ENCODE results near the gene ARID1B. TPM values are rescaled to one million over a fixed set of nuclear protein-coding genes. Genes with fewer than 3 reads are reported as not detected.

The ARID1B gene
- total and polyA plus RNA-seq, 9 of the 15 experiments (the other 6 are each of a cell fraction or from before 2014, with no cell fraction given): 12.5 to 50.5 (median 25.8) TPM

GRCh38 chr6:157239671-157240058 is 462.5 kb downstream of the ARID1B start:
- no peaks in the 10 kb centered on the region for H3K36me3 ChIP-seq (ENCODE audit: control insufficient read depth, insufficient read depth, low read length)
- POLR2A ChIA-PET: interaction anchor here (0.9 kb wide), 3 partner anchors 13 to 28 kb away, joined by 3 to 6 read pairs (median 3); no protein-coding TSS in a partner anchor
- H3K9ac ChIP-seq (ENCODE audit: insufficient read depth in 1 of 2, low read depth in 2 of 2, low read length in 2 of 2): no peak overlapping the region; a peak in 1 of 4 replicates
- no peaks in the 10 kb centered on the region for H4K20me1 ChIP-seq (replicated peaks; ENCODE audit: control insufficient read depth, insufficient read depth, low read length)
- no peak for ATAC-seq
- H3K27ac ChIP-seq (ENCODE audit: extremely low read depth, low read depth, low read length): no peak overlapping the region
- H3K79me2 ChIP-seq (ENCODE audit: control insufficient read depth, insufficient read depth, low read length): no peaks in the 10 kb centered on the region
- in situ Hi-C loops (cut with MboI) (no loop called here), intact Hi-C loops (cut with micrococcal nuclease) (loop anchor here (2.0 kb wide), 1 partner anchor 35 kb away; no protein-coding TSS in a partner anchor)
- H2AFZ ChIP-seq (ENCODE audit: low read depth, low read length): peak overlapping the region; percentile 100
- no peak for TF ChIP-seq ZBTB17 (CRISPR knock-in tag; IDR thresholded peaks at IDR 0.05)
- TF ChIP-seq PBX2 (CRISPR knock-in tag; IDR thresholded peaks at IDR 0.05; ENCODE audit: low read depth): no peak
- 0 out of 2 replicates have a peak, but pooled peaks have one; percentile 7 for TF ChIP-seq PBX2 (tag; conservative IDR thresholded peaks at IDR 0.05; ENCODE audit: low read depth)
- peak; percentile 31; the same call in 1 of the 2 replicates for TF ChIP-seq ZBTB33 (CRISPR knock-in tag; IDR thresholded peaks at IDR 0.05)
- peaks cover 24 to 46% of the 10 kb centered on the region in 2 experiments for H3K4me1 ChIP-seq (replicated peaks in 1 of 2; ENCODE audit: control insufficient read depth in 2 of 2, insufficient read depth in 2 of 2, low read length in 2 of 2)
- H3K4me3 ChIP-seq: no peak overlapping the region
- H3K9me1 ChIP-seq (ENCODE audit: control insufficient read depth, insufficient read depth, low read length): no peaks in the 10 kb centered on the region
- no peaks in the 10 kb centered on the region for H3K9me3 ChIP-seq (replicated peaks; ENCODE audit: control insufficient read depth, insufficient read depth, low read depth, low read length)
- WGBS (ENCODE audit: insufficient coverage, low coverage, missing lambda C conversion rate): 77% methylated on average over 12 of the region's 12 CpGs
- no peaks in the 10 kb centered on the region for H3K27me3 ChIP-seq (ENCODE audit: control insufficient read depth in 2 of 2, insufficient read depth in 2 of 2, low read length in 2 of 2)
- FAIRE-seq: no peak
- DNase-seq (ENCODE audit: extremely low read depth in 1 of 4, low spot score in 3 of 4): no peak
- peak overlapping the region; percentile 87; the same call in 1 of the 2 replicates for H3K4me2 ChIP-seq (ENCODE audit: insufficient read depth, low read length)
- no TSS peak for BruUV-seq (replicated peaks)
- CTCF ChIA-PET (ENCODE audit: low intra/inter-chr PET ratio): no interaction called here
